Measurements from ENCODE around the gene TAAR9. TPM values are rescaled to one million over a fixed set of nuclear protein-coding genes. Genes with fewer than 3 reads are reported as not detected.

Gene TAAR9
- total RNA-seq (ENCODE audit: low replicate concordance) = not detected in 2 replicates

DNA sequence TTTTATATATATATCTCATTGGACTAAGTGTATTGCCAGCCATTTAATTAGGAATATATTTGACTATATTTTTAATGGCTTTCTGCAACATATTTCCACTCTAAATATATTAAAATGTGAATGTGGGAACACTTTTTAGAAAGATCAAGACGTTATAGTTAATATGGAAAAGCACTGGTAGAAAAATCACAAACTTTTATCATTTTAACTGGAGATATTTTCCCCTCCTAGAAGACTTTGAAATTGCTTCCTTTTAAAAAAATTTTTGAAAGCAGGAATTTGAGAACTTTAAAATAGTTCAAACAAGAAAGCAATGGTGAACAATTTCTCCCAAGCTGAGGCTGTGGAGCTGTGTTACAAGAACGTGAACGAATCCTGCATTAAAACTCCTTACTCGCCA, at the start of gene TAAR9:
Gene TAAR9 (plus strand): TSS at position 301 of the 400 bp plus-strand sequence. CDS start 13 bp downstream, at position 314.
- H3K27ac Mint-ChIP-seq = no peak within 1 kb of the TSS
- H3K27ac ChIP-seq = no peak within 1 kb of the TSS
- no peaks in the 10 kb centered on the region for H3K4me1 Mint-ChIP-seq
- H4K20me1 ChIP-seq (ENCODE audit: low read depth) = no peaks in the 10 kb centered on the region
- no peaks in the 10 kb centered on the region for H3K36me3 ChIP-seq
- H3K9me3 ChIP-seq (ENCODE audit: low read depth) = no peaks in the 10 kb centered on the region
- H3K27me3 Mint-ChIP-seq (ENCODE audit: insufficient read depth, low read depth) = peaks cover 3% of the 10 kb centered on the region
- H3K4me2 ChIP-seq = no peak within 1 kb of the TSS
- no peak for TF ChIP-seq CTCF (IDR thresholded peaks at IDR 0.05)
- no peak for TF ChIP-seq EZH2 (IDR thresholded peaks at IDR 0.05)
- TF ChIP-seq EZH2phosphoT487 (IDR thresholded peaks at IDR 0.05) = no peak
- H3K36me3 Mint-ChIP-seq = no peaks in the 10 kb centered on the region
- no peak for DNase-seq (ENCODE audit: low spot score)
- no peaks in the 10 kb centered on the region for H3K4me1 ChIP-seq
- no peak within 1 kb of the TSS for H3K4me3 ChIP-seq
- H2AFZ ChIP-seq (replicated peaks) = no peak within 1 kb of the TSS
- H3F3A ChIP-seq (ENCODE audit: low read depth) = no peaks in the 10 kb centered on the region
- peaks cover 16% of the 10 kb centered on the region for H3K9me3 Mint-ChIP-seq
- H3K9ac ChIP-seq = no peak within 1 kb of the TSS
- H3K4me3 Mint-ChIP-seq = no peak within 1 kb of the TSS
- H3K79me2 ChIP-seq (ENCODE audit: low read depth) = no peaks in the 10 kb centered on the region
- no peaks in the 10 kb centered on the region for H3K27me3 ChIP-seq

- Histone ChIP-seq H3K79me2 (ENCODE audit: low read depth) (peaks cover 10% of the 10 kb centered on the region), H3K4me2 (no peak overlapping the region), H3K27ac (no peak overlapping the region), H3F3A (ENCODE audit: low read depth) (no peaks in the 10 kb centered on the region), H3K27me3 (no peaks in the 10 kb centered on the region), H3K9me3 (ENCODE audit: low read depth) (no peaks in the 10 kb centered on the region), H4K20me1 (ENCODE audit: low read depth) (no peaks in the 10 kb centered on the region), H3K9ac (no peak overlapping the region), H3K4me1 (no peaks in the 10 kb centered on the region), H3K36me3 (no peaks in the 10 kb centered on the region), H3K4me3 (no peak overlapping the region), H2AFZ (replicated peaks) (no peak overlapping the region)
- peaks cover 11% of the 10 kb centered on the region for H3K36me3 Mint-ChIP-seq
- H3K9me3 Mint-ChIP-seq = no peaks in the 10 kb centered on the region
- H3K27ac Mint-ChIP-seq = no peak overlapping the region
- DNase-seq (ENCODE audit: low spot score) = no peak
- H3K27me3 Mint-ChIP-seq (ENCODE audit: insufficient read depth, low read depth) = no peaks in the 10 kb centered on the region
- no peak overlapping the region for H3K4me3 Mint-ChIP-seq
- TF ChIP-seq EZH2 (IDR thresholded peaks at IDR 0.05) (no peak), EZH2phosphoT487 (IDR thresholded peaks at IDR 0.05) (no peak), CTCF (IDR thresholded peaks at IDR 0.05) (no peak)
- no peaks in the 10 kb centered on the region for H3K4me1 Mint-ChIP-seq
Observed at GRCh38 chr6:132489376-132489775, 48.7 kb upstream of the TAAR9 start.

- Histone ChIP-seq H3K27ac (no peak overlapping the region), H3K36me3 (no peaks in the 10 kb centered on the region), H3K4me1 (no peaks in the 10 kb centered on the region), H3K4me2 (no peak overlapping the region), H3K79me2 (ENCODE audit: low read depth) (peaks cover 14% of the 10 kb centered on the region), H3K9ac (no peak overlapping the region), H4K20me1 (ENCODE audit: low read depth) (no peaks in the 10 kb centered on the region), H3K4me3 (no peak overlapping the region), H3F3A (ENCODE audit: low read depth) (no peaks in the 10 kb centered on the region), H2AFZ (replicated peaks) (no peak overlapping the region), H3K27me3 (no peaks in the 10 kb centered on the region), H3K9me3 (ENCODE audit: low read depth) (no peaks in the 10 kb centered on the region)
- H3K27me3 Mint-ChIP-seq (ENCODE audit: insufficient read depth, low read depth) = no peaks in the 10 kb centered on the region
- no peak for DNase-seq (ENCODE audit: low spot score)
- no peak overlapping the region for H3K27ac Mint-ChIP-seq
- no peaks in the 10 kb centered on the region for H3K4me1 Mint-ChIP-seq
- H3K9me3 Mint-ChIP-seq = no peaks in the 10 kb centered on the region
- H3K4me3 Mint-ChIP-seq = no peak overlapping the region
- peaks cover 13% of the 10 kb centered on the region for H3K36me3 Mint-ChIP-seq
- no peak for TF ChIP-seq EZH2 (IDR thresholded peaks at IDR 0.05)
- TF ChIP-seq EZH2phosphoT487 (IDR thresholded peaks at IDR 0.05) = no peak
- no peak for TF ChIP-seq CTCF (IDR thresholded peaks at IDR 0.05)
Observed at GRCh38 chr6:132490024-132490423, 48.1 kb upstream of the TAAR9 start.

All from neural progenitor cell (in vitro differentiated cells).